Glomerular endothelial cell (primary cell): ENCODE measurements around the gene MAP4K4. TPM values are rescaled to one million over a fixed set of nuclear protein-coding genes. Genes with fewer than 3 reads are reported as not detected.

ENCODE experiments used
- DNase-seq: peaks from one replicate; pipeline ENCODE4 v3.0.0-alpha.2; 2011; ENCODE audit warnings: low read depth, low spot score; ENCODE audit errors: extremely low read depth
- total RNA-seq: library from RNA; depleted of rRNA; stranded (reverse); fragments of >200 nt; gene quantifications from 2 replicates; pipeline ENCODE4 v1.2.3, GENCODE V29; 2015

MAP4K4 gene
- total RNA-seq, 1 donor from 2014 or later = 305 TPM

DNA sequence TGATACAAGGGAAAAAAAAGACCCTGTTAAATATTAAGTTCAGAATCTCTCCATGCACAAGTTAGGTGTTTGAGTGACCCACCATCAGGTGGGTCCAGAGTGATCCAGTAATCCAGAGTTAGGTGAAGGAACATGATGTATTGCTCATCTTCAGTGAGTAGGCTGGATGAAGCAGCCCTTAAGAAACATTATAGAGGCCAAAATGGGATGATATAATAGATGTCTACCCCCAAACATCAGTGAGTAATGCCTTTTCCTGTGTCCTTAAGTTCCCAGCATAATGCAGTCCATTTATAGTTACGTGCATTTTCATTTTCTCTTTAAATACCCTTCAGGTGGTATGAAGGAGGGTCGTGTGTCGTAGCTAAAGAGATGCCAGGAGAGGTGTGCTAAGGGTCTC, 89.6 kb downstream of the MAP4K4 start:
- DNase-seq = no peak

DNA sequence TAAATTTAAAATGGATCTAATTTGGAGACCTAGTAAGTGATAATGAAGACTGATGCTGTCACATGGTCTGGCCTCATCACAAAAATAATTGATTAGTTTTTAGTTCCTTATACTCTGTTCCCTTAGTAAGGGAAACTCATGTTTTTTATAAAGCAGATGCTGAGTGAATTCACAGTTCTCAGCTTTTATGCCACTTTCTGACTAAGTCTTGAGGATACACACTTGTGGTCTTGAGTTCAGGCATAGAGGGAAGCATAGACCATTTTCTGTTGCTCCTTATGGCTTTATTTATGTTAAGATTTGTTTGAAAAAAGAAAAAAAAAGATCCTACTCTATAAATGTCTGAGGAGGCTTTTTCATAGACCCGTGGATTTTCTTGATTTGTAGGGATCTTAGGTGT, 91.1 kb downstream of the MAP4K4 start:
- DNase-seq = no peak

DNA sequence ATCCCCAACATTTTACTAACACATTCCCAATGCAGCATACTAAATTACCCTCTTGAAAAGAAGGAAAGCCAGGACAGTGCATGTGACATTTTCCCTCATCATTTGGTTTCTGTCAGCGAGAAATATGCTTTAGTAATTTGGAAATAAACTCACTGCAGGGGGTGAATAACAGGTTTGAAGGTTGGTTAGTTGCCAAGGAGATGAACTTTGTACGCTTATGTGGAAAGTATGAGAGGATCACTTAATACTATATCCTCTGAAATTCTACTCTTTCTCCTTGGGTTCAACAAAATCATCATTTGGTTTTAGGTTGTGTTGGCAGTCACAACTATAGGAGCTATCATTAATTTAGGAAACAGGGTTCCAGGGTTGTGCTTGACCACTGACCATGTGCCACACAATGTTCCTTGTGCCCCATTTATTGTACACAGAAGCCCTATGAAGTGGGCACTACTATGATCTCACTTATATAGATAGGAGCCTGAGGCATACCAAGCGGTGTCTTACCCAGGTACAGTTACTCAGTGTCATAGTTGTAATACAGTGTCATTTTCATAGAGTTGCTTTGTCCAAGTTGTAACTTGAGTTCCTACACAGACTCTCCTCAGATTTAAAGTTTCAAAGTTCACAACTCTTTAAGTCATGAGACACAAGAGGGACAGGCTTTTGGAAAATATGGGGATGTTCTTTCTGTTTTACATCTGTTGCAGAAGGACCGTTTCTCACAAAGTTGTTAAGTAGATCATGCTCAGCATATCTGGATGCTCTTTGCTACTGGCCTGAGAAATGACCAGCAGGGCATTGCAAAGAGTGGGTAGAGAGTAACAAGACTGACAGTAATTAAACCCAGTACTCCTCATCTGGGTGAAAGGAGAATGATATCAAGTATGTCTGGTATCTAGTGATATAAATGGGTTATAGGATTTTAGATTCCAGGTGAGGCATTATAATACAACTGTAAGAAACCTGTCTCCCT, 91.8 kb downstream of the MAP4K4 start:
- no peak for DNase-seq

DNA sequence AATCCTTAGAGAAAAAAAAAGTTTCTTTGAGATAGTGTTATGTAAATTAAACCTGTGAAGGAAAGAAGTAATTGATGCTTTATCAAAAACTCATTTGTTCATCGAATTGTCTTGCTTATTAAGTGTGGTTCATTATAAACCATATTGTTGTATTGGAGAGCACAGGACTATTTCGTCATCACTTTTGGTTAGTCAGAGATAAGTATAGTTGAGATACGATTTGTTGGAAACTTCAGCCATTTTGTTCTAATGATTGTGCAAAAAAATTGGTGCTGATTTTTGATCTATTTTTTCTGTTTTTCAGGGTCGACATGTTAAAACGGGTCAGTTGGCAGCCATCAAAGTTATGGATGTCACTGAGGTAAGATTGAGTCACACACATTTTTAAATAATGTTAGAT, 92.9 kb downstream of the MAP4K4 start:
- DNase-seq = no peak

DNA sequence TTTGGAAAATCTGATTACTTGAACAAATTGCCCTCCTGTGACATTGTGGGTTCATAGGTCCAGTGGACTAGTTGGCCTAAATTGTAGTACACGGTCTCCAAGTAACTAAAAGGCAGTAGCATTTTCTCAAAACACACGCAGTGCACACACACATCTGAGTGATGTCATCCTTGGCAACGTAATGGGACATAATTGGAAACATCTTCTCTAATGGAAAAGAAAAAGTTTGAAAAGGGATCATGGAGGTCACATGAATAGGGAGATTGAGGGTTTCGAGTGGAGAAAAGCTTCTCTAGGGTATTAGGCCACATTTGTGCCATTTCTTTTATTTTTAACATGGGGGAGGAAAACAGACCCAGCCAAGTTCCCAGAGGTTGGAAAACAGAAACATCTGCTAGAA, 93.3 kb downstream of the MAP4K4 start:
- no peak for DNase-seq

DNA sequence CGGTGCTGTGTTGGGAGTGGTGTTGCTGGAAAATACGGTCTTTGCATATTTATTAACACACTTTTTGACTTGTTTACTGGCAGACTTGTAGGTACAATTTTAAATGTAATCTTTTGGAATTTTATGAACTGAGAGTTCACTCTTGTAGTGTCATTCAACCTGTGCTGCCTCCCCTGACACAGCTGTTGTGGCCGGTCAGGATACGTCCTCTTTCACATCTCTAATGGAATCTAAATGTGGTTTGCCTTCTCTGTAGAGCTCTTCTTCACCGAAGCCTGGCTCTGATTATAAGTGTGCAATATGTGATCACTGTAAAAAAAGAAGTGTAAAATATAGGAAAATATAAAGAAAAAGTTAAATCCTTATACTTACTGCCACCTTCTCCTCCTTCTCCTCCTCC, 94.7 kb downstream of the MAP4K4 start:
- DNase-seq = no peak

DNA sequence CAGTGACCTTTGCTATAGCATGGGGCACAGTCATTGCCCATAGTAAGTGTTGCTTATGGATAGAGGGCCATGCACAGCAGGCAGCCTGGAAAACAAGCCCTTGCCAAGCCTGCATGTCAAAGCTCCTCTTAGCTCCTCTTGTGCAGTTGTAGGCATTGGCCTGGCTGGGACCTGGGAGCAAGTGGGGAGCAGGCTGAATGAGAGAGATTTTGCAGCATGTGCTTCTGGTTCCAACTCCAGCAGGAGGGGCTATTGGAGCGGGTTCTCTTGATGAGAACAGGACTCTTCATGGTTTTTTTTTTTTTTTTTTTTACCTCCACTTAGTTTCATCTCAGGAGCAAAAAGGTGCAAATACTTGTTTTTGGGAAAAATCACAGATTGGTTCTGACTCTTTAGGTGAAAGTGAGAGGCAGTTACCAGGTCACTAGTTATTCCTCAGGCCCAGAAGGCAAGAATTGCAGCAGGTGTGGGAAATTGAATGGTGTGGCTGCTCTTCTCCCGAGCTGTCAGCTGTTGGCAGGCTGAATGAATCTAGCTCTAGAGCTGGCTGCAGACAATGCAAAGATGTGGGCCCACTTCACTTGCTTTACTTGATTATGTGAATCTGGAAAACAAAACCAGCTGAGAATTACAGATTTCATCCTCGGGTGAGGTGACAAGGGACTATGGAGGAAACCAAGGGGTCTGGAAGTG, 95.9 kb downstream of the MAP4K4 start:
- no peak for DNase-seq

DNA sequence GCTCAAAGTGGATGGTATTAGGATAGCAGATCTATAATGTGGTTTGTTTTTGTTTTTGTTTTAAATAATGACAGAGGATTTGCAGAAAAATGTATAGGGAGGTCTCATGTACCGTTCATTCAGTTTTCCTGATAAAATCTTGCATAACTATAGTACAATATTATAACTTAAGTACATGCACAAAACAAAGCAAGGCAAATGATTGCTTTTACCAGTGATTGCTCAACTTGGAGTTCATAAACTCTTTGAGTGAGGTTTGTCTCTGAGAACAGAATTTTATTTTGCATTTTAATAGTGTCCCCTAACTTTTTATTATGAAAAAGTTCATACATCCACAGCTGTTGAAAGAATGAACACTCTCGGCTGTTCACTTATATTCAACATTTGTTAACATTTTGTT, 96.6 kb downstream of the MAP4K4 start:
- no peak for DNase-seq

DNA sequence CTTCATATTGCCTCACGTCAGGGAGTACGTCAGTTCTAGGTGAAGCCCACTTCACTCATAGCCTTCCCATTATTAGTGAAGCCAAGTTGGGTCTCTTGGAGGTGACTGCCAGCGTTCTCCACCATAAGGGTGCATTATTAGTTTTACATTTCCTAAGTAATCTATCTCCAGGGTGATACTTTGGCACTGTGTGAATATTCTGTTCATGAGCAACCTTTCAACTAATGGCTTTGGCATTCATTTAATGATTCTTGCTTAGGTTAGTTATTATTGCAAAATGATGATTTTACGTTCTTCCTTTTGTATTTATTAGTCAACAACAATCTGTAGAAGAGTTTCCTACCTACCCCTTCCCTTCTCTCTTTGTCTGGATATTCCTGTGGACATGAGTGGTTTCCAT, 97.5 kb downstream of the MAP4K4 start:
- DNase-seq = no peak

DNA sequence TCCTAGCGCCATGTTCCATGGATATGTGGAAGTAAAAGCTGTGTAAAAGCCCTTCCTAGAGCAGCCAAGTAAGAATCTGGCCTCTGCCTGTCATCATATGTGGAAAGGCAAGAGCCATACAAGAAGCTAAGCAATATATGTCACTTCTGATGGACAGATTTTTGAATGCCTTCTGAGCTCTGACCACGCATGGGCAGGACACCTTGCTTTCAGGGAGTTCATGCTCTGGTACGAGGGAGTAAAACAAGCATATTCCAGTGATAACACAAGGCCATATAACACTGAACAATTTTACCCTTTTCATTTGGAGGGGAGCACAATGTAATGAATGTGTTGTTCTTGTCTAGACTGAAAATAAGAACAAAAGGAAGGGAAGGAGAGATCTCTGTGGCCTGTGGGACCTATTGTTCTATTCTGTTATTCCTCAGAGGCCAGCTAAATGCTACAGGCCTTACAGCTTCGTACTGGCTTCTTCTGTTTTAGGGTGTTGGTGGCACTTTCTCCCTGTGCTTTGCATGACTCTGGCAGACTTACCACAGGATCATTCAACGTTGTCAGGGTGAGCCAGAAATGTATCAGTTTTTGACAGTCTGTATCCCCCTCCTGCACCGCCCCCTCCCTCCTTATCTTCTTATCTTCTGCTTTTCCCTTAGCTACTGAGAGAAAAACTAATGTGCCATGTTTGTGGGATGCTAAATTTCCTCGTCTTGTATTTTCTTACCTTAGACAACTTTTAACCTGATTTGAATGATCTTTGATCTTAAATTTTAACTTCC, 99.5 kb downstream of the MAP4K4 start:
- no peak for DNase-seq

DNA sequence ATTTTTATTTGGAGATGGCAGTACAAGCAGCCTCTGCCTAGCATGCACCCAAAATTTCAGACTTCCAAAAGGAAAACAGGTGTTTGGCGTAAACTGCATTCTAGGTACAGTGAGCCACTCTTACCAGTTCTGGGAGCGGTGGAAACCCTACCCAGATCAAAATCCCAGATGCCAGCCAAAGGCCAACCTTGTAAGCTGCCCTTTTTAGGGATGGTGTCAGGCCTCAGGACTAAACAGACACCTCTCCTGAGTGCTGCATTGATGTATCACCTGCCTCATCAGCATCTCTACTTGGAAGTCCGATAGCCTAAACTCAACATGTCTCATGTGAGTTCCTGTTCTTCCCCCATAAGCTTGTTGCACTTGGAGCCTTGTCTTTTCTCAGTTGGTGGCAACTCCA, 104.0 kb downstream of the MAP4K4 start:
- DNase-seq = no peak

DNA sequence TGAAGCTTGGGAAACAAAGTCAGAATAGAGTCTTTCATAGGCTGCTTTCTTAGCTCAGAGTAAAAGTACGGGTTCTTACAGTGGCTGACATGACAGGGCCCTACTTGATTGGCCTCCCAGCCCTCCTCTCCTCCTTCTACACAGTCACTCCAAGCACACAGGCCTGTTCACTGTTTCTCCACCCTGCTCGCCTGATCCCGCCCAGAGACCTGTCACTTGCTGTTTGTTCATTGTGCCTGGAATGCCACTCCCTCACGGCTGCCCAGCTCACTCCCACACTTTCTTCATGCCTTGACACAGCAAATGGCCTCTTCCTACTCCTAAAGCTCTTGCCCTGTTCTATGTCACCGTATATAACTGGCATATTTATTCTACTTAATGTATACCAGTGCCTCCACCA, 104.8 kb downstream of the MAP4K4 start:
- no peak for DNase-seq

DNA sequence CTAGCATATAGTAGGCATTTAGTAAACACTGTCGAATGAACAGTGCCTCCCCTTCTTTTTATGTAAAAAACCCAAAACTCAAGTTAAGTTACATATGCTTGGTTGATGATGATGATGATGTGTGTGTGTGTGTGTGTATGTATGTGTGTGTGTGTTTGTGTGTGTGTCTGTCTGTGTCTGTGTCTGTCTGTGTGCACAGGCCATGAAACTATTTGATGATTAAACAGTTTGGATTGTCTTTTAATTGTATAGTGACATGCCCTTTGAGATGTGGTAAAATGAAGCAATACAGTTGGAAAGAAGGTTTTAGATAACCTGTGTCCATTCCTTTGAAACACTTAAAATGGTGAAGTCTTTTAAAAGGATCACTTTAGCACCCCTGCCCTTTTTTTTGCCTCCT, 105.6 kb downstream of the MAP4K4 start:
- no peak for DNase-seq

DNA sequence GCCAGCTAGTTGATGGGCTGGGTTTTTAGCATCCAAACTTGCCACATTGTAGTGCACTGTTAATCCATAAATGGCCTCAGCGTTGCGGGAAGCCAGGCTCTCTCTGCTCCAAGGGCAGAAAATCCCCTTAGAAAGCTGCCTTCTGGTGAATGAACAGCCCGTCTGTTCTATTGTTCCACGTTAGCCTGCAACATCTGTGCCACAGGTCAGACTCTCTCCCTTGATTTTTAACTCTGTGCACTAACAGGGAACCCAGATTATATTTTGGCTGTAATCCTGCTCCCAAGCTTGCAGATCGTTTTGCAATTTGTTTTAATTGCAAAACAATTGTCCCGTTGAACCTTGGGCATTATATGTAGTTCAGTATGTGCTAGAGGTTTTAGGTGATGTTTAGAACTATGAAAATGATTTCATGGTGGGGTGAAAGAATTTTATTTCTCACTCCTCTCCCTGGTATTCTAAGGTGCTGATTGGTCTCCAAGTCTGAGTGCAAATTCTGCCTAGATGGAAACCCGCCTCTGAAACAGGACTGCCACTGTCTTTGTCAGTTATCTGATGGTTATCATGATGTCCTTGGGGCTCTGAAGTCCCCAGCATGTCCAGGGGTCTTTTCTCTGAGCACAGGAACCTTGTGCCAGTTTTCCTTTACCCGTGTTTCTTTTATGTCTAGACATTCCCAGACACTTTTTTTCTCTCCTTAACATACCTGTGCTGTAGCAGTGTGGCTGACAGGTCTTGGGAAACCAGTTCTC, 106.6 kb downstream of the MAP4K4 start:
- DNase-seq = no peak

DNA sequence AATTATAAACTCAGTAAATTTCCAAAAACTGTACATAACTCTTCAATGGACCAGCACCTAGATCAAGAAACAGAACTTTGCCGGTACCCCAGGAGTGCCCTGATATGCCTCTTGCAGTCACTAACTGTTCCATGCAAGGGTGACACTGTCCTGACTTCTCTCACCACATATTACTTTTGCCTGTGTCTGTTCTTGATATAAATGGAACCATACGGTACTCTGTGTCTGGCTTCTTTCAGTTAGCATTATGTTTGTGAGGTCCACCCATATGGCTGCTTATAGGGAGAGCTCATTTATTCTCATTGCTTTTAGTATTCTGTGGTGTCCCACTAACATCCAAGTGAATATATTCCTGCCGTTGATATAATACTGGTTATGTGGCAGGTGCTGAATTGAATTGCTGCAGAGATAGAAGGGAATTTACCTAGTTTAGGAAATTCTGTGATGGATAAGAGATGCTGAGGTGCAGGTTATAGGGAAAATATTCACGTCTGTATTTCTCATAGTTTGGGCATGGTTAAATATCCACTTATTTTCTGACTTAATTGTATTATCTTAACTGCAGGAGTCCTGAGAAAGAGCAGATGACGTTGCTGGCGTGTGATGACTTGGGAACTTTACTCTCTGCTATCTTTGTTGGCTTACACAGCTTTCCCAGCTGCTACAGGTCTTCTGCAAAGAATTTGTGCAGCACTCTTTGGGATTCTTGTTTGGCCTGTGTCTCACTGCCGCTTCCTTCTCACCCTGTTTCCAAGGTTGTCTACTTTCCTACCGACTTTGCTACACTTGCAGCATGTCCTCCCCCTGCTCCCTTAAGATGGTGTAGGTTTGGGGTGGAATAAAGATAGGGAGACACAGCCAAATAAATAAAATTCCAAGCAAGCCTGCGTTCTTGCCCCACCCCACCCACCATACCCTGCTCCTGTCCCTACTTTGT, 107.9 kb downstream of the MAP4K4 start:
- no peak for DNase-seq

DNA sequence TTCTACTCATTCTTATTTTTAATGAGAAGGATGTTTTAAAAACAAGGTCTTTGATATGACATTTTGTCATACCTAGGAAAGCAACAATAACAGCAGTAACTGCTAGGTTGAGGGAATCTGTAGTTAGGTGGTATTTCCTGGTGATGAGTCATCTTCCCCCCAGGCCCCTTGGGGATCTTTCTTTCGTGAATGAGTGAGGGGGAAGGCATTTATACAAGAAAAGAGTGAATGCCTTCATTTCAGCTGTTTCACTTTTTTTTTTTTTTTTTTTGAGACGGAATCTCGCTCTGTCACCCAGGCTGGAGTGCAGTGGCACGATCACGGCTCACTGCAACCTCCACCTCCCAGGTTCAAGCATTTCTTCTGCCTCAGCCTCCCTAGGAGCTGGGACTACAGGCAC, 108.6 kb downstream of the MAP4K4 start:
- no peak for DNase-seq

DNA sequence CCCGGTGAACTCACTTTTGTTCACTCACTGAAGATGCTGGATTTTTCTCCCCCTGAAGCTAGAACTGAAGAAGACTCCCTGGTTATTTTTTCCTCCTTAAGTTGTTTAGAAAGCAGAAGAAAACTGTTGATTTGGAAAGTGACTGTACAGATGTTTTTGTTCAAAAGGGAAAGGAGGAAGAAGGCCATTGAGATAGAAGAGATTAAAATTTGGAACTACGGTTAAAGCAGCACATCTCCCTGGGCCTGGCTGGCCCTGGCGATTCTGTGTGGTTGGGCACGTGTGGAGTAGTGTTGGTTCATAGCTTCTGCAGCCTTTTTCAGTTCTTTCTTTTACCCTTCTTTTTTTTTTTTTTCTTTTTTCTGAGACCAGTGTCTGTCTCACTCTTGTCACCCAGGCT, 109.2 kb downstream of the MAP4K4 start:
- DNase-seq = no peak

DNA sequence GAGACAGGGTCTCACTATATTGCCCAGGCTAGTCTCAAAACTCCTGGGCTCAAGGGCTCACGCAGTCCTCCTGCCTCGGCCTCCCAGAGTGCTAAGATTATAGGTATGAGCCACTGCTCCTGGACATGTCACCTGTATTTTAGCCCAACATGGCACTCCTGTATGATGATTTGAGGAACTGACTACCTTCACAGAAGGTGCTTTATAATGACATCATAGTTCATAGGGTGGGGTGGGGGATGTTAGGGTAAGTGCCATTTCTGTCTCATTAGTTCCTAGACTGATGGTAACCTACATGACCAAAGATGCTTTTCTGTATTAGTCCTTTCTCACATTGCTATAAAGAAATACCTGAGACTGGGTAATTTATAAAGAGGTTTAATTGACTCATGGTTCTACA, 109.7 kb downstream of the MAP4K4 start:
- no peak for DNase-seq

DNA sequence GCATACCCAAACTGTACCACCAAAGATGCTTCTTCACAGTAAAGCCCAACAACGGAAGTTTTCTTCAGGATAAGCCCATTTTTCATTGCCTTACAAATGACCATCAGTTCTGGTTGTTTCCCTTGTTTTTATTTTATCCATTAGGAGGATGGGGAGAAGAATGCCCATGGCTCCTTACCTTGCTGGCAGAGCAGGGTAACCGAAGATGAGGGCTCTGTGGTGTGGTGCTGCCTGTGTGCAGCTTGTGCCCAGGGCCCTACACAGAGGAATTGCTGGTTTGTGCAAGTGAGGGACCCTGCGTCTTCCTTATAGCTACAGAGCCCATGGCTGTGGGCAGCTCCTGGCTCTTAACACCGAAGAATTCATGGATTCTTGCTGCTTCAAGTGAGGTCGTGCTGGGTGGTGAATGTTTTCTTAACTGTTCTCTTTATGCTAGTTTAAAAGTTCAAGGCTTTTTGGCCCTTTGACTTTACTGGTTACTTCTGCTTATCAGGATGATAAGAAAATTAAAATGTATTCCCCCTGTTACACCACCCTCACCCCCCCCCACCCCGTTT, 110.6 kb downstream of the MAP4K4 start:
- no peak for DNase-seq
